ENCODE data around the gene HS3ST5. TPM values are rescaled to one million over a fixed set of nuclear protein-coding genes. Genes with fewer than 3 reads are reported as not detected.

HS3ST5 gene
- total and polyA plus RNA-seq, 2 donors (not counting 3 experiments of a cell fraction or from before 2014, with no cell fraction given): not detected

DNA sequence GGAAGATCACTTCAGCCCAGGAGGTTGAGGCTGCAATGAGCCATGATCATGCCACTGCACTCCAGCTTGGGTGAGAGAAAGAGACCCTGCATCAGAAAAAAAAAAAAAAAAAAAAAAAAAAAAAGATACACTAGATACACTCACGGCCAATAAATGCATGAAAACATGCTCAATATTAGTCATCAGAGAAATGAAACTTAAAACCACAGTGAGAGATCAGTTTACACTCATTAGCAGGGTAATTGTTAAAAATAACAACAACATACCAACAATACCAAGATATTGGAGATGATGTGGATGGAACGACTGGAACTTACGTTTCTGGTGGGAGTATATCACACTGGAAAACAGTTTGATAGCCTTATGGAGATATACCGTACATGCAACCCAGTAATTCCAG lies 29.9 kb downstream of the HS3ST5 start:
- H3K4me3 ChIP-seq (replicated peaks in 1 of 3; ENCODE audit: insufficient read depth in 1 of 3, low read depth in 1 of 3, low read length in 3 of 3): no peak overlapping the region
- BruUV-seq (replicated peaks): no TSS peak

More for the DNA sequence above, 29.9 kb downstream of the HS3ST5 start:
- dilution Hi-C loops (cut with MboI; ENCODE audit: extremely low pct_ligation_motif_present, low sequenced_read_pairs) (no loop called here), intact Hi-C loops (cut with micrococcal nuclease) (no loop called here)
- H3K36me3 ChIP-seq (ENCODE audit: control insufficient read depth in 2 of 2, extremely low read depth in 1 of 2, insufficient read depth in 2 of 2, low read length in 2 of 2): no peaks in the 10 kb centered on the region
- FAIRE-seq (no peak), DNase-seq (ENCODE audit: low read depth, low spot score) (no peak)
- no peaks in the 10 kb centered on the region for H3K27me3 ChIP-seq (ENCODE audit: control insufficient read depth in 2 of 2, insufficient read depth in 2 of 2, low read length in 2 of 2)
- no peaks in the 10 kb centered on the region for H3K4me1 ChIP-seq (ENCODE audit: control insufficient read depth, extremely low read depth, insufficient read depth, low read length)
- H2AFZ ChIP-seq (ENCODE audit: low read depth, low read length): no peak overlapping the region
- H3K9me1 ChIP-seq (replicated peaks; ENCODE audit: control insufficient read depth, extremely low read depth, insufficient read depth, low read length): no peaks in the 10 kb centered on the region
- no peak overlapping the region for H3K9ac ChIP-seq (replicated peaks; ENCODE audit: extremely low read depth, insufficient read depth, low read length)
- no peaks in the 10 kb centered on the region for H3K9me3 ChIP-seq (replicated peaks; ENCODE audit: control insufficient read depth, insufficient read depth, low read length)
- no peaks in the 10 kb centered on the region for H3K79me2 ChIP-seq (ENCODE audit: control insufficient read depth, insufficient read depth, low read length)
- H3K27ac ChIP-seq (ENCODE audit: insufficient read depth, low read depth, low read length): no peak overlapping the region
- ChIA-PET POLR2A (no interaction called here), CTCF (no interaction called here)
- H4K20me1 ChIP-seq (replicated peaks; ENCODE audit: control insufficient read depth, extremely low read depth, insufficient read depth, low read length): no peaks in the 10 kb centered on the region
- no peak overlapping the region for H3K4me2 ChIP-seq (ENCODE audit: insufficient read depth, low read length)
- TF ChIP-seq CTCF (IDR thresholded peaks at IDR 0.05; ENCODE audit: extremely low read depth in 1 of 2, insufficient read depth in 1 of 2, low read depth in 1 of 2, low read length in 2 of 2): no peak
- TF ChIP-seq JUN (IDR thresholded peaks at IDR 0.05; ENCODE audit: borderline replicate concordance, insufficient read depth, insufficient read length, low read depth): no peak
- TF ChIP-seq POLR2A (IDR thresholded peaks at IDR 0.05; ENCODE audit: low read depth, low read length): no peak
- no peak for TF ChIP-seq MAX (IDR thresholded peaks at IDR 0.05; ENCODE audit: insufficient read depth, insufficient read length)
- no peak for TF ChIP-seq FOS (IDR thresholded peaks at IDR 0.05; ENCODE audit: borderline replicate concordance, insufficient read depth, low read length)
- no peak for TF ChIP-seq MYC (IDR thresholded peaks at IDR 0.05; ENCODE audit: low read depth, low read length)
- TF ChIP-seq EZH2 (IDR thresholded peaks at IDR 0.05; ENCODE audit: borderline replicate concordance, low read depth, low read length, severe bottlenecking): no peak
